HG02938 (cell line): ENCODE measurements around the gene CALHM4.

Experiments used
- ATAC-seq: cut with Tn5 transposase; IDR thresholded peaks from one replicate; pipeline ENCODE4 v1.9.1; 2021; ENCODE audit warnings: mild to moderate bottlenecking, moderate library complexity; ENCODE audit not compliant: unreplicated experiment

The CALHM4 gene

DNA sequence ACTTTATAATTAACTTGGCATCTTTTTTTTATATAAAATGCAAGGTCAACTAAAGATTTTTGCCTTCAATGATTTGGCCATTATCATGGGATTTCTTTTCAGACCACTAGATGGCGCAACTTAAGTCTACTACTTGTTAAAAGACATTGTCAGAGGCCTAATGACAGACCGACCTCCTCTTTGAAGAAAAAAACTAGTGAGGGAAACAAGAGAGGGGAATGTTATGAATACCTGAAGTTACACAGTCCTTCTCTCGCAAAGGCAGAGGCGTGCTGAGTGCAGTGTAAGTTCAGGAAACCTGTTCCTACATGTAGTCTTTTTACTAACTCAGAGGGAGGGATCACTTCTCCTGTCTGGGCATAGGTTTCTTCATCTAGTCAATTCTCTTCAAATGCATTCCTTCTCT, 17.3 kb upstream of the CALHM4 start:
- peak; percentile 55 for ATAC-seq

DNA sequence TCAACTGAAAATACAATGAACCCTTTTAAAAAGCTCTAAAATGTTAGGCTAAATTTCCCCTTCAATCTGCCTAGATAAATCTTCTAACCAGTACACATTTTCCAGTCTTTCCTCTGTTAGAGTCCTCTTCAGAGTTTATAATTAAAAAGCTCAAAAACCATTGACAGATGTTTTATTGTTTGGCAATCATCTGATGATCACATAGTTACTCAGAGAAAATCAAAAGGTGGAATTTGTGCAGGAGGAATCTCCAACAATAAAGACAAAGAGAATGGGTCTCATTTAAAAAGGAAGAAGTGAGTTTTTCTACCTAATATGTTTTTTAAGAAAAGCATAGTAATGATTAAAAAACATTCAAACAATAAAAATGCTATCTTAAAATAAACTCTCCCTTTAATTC, 11.1 kb upstream of the CALHM4 start:
- no peak for ATAC-seq

DNA sequence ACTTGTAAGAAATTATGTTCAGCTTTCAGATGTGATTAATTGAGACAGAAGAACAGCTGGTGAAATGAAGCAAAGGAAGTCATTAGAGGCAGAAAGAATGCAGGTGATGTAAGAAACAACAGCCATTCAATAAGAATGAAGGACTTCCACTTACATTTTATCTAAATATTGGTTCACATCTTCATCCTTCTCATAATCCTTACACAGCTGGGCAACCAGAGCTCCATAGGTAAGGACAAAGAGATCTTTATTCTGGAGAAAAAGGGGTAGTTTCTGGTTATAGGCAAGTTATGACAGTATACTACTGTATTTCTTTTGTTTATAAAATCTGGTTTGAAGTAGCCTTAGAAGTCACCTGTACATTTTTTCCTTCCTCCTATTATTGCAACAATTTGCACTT, 10.4 kb upstream of the CALHM4 start:
- ATAC-seq = no peak

DNA sequence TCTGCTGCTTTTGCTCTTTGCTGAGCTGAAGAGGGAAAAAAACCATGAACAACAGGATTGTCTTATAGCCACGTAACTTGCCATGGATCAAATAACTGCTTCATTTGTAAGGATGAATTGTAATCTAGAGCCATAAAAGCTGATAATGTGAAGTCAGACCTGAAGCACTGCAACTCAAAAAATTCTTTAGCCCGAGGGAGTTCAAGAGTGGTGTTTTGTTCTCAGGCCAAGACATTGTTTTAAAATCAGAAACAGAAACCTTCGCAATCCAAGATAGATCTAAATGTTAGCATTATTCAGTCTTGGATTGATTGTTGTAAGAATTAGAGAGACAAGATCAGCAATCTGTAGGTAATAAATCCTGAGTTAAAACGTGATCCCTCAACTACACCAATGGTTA, 7.9 kb upstream of the CALHM4 start, which contains the start of gene TRAPPC3L:
TSS of gene TRAPPC3L (minus strand) at position 34 of the 400 bp plus-strand sequence. CDS start 170 bp downstream, outside the sequence.
- ATAC-seq = no peak

DNA sequence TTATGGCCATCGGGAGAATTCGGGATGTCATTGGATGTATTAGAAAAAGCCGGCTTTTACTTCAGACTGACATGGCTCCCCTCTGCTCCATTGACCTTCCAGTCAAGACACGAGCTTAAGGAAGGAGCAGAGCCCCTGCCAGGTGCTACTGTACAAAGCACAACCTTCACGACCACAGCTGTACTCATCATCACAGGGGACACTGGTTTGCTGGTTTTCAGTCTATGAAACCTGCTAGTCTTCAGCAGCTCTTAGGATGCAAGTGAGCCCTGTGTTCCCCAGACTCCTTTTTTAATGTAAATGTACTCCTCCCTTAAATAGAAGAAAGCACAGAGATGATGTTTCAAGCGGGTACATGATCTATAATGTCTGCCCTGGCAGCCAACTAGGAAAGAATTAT, 6.2 kb upstream of the CALHM4 start:
- no peak for ATAC-seq

DNA sequence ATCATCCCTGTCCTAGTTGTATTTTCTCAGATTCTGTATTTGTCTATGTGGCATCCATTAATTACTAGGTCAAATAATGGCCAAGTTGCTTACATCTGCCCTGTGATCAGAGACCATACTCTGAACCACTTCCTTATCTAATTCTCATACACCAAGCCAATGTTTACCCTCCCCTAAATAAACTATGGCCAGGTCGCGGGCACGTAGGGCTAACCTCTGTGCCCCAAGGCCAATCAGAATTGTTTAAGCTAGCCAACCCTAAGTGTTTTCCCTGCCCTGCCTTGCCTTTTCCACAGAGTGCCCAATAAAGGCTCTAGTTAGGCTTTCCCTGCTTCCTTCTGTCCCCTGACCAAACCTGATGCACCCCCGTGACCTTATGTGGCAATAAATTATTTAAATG, 2.8 kb upstream of the CALHM4 start:
- ATAC-seq = no peak

DNA sequence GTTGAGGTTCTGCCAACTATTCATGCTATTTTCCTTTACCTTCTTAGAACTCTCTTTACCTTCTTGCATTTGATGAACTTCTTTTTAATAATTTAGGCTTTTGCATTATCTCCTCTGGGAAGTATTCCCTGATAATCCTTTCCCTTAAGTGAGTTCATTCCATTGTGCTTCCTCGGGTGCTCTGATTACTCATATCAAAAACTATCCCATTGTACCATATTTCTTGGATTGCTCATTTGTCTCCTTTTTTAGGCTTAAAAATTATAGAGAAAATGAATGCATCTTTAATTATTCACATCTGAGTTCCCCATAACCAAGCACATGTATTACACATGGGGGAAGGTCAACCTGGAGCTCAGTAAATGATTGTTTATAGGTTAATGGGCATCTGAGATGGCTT, 2.5 kb downstream of the CALHM4 start:
- no peak for ATAC-seq

DNA sequence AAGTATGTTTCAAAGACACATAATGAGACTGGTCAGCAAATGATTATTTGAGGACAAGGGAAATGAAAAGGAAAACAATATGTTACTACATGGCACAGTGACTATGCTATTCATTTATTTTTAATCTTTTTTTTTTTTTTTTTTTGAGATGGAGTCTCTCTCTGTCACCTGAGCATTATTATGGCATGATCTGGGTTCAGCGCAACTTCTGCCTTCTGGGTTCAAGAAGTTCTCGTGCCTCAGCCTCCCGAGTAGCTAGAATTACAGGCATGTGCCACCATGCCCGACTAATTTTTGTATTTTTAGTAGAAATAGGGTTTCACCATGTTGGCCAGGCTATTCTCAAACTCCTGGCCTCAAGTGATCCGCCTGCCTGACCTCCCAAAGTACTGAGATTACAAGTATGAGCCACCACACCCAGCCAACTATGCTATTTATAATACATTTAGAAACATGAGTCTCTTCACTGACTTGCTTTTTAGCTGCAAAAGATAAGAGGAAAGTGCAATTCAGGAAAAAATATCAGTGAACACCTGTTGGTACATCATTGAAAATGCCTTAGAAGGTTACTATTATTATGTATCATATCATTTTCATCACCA, 3.4 kb downstream of the CALHM4 start:
- ATAC-seq = no peak

DNA sequence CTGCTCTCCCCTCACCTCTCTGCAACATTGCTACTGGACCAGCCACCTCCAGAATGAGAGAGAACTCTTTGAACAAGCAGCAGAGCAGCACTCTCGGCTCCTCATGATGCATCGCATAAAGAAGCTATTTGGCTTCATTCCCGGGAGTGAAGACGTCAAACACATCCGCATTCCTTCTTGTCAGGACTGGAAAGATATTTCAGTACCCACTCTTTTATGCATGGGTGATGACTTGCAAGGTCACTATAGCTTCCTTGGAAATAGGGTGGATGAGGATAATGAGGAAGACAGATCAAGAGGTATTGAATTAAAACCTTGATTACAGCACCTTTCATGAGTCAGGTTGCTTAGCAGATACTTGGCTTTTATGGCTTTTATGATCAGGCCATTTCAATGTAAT, 4.3 kb downstream of the CALHM4 start:
- ATAC-seq = no peak

DNA sequence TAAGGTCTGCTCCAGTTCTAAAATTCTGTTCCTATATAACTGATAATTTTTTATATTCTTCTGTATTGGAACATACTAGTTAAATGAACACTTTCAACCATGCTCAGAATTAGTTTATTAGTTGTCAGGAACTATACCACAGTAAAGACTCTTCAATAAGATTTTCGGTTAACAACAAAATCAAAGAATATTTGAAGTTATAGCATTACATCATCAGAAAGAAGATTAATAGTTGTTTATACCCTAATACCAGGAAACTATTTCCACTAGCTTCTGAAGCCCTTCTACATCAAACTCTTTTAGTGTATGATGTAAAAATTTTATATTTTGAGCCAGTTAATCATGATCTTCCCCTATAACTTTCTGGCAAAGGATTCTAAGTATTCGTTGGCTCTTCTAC, 6.6 kb downstream of the CALHM4 start:
- no peak for ATAC-seq

DNA sequence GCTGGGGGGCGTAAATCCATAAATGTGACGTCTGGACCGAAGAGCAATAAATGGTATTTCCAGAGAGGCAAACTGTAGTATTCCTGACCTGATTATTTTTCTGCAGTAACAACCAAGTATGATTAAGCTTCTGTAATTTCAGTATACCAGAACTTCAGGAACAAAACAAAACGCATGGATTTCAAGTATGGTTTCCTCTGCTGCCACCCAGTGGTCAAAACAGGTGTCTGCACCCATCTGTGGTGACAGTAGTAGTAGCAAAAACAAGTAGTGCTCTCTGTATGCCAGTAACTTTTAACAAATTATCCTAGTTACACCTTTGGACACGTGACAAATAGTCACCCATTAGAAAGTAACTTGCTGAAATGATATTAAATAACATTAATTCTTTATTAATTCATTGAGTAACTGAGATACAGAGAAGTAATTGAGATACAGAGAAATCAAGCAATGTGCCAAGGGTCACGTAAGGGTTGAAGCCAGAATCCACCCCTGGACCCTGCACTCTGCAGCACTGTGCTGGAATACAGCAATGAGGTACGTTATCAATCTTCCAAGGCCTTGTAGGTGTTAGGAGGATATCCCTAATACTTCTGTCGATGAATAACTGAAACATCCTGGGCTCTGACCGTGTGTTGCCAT, 7.9 kb downstream of the CALHM4 start:
- ATAC-seq = peak; percentile 69

DNA sequence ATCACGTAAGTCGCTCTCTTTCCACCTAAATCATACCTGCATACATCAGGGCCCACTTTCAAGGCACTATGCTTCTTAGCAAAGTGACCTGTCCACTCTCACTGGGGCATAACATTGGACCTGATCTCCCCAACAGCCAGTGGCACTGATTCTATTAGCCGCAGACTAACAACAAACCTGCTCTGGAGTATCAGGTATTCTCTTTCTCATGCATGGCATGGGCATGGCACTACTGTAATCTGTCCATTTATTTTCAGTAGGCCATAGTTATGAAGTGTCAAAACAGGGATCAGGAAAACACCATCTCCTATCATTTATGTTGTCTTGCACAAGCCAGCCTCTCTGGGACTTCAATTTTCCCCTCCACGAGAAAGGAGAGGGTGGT, 8.5 kb downstream of the CALHM4 start:
- no peak for ATAC-seq

DNA sequence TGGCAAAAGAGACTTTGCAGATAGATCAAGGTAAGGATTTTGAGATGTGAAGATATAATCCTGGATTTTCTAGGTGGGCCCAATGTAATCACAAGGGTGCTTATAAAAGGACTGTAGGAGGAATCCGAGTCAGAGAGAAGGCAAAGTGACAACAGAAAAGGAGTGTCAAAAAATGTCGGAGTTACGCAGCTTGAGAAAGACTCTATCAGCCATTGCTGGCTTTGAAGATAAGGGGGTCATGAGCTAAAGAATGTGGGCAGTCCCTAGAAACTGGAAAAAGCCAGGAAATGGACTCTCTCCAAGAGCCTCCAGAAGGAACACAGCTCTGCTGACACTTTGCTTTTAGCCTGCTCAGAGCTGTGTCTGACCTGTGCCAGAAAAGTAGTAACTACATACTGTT, 9.1 kb downstream of the CALHM4 start:
- ATAC-seq = no peak

DNA sequence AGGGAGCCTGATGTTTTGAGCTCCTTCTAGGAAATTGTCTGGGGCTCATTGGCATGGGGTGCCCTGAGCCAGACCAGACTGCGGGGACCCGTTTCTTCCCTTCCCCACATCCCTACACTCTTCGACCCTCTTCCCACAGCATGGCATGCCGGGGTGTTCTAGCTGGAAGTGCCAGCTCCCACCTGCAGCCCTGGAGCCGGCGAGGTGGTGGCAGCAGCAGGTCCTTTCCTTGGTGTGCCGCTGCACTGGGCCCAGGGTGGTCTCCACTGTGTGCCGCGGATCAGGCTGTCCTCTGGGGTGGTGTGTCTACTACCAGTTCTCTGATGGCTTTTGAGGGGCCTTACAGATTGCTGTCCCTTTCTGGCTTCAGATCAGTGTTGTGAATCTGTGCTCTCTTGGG, 10.3 kb downstream of the CALHM4 start:
- no peak for ATAC-seq

DNA sequence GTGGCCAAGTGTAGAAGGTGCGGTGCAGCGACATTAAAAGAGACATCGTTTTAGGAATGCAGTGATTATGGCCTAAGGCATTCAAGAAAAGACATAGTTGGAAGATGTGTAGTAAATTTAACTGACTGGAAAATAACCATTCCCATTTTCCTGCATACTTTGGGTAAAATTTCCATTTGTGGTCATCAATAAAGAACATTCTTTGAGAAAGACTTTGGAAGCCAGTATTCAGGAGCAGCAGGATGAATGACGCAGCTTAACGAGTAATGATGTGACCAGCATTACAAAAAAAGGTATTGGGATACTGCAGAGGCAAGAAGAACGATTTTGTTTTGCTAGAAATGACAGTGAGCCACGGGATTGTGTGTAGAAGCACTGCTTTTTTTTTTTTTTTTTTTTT, 10.8 kb downstream of the CALHM4 start:
- no peak for ATAC-seq

DNA sequence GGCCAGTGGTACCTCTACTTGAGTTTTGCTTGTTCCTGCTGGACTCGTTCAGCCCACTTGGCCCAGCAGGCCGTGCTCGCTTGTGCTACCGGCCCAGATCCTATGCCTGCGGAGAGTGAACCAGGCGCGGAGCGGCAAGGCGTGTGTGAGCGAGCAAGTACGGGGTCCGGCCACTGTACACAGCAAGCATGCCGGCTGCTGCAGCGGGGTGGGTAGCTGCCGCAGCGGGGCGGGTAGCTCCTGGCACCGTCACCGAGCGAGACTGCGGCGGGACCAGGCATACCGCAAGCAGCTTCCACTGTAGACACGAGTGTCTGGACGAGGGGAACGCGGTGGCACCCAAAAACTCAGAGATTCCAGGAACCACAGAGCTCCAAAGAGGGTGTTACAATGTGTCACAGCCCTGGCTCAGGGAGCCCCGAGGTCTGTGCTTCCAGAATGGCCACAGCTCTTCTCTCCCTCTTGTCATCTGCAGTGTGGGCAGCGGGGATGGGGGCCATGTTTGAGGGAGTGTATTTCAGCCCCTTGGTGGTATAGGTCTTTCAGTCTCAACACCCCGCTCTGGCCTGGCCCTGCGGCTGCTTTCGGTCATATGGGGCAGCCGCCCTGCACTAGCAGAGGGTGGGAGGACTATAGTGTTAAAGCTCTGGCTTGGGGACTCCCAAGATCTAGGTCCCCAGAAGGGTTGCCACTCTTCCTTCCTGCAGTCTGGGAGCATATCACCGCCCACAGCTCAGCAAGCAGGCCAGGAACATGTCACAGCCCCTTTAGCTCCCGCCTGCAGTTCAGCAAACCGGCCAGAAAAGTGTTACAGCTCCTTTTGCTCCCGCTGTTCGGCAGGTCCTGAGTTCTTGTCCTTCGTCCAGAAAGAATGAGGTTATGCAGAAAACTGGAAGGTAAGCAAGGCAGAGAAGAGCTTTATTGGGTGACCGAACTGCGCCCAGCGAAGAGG, 11.6 kb downstream of the CALHM4 start:
- no peak for ATAC-seq

DNA sequence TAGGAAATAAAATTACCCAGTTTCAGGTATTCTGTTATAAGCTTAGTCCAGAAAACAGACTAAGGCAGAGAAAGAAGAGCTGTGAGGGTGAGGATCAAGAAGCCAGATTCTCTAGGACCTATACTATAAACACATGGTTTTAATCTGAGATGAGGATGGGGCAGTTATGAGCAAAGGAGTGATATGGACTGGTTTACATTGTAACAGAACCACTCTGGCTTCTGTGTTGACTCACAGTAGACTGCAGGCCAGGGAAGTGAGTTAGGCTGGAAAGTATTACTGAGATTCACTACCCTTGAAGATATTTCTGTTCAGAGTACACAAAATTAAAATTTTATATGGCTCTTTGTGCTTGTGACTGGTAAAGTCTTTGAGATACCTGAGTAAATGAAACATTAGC, 14.6 kb downstream of the CALHM4 start:
- ATAC-seq = no peak

DNA sequence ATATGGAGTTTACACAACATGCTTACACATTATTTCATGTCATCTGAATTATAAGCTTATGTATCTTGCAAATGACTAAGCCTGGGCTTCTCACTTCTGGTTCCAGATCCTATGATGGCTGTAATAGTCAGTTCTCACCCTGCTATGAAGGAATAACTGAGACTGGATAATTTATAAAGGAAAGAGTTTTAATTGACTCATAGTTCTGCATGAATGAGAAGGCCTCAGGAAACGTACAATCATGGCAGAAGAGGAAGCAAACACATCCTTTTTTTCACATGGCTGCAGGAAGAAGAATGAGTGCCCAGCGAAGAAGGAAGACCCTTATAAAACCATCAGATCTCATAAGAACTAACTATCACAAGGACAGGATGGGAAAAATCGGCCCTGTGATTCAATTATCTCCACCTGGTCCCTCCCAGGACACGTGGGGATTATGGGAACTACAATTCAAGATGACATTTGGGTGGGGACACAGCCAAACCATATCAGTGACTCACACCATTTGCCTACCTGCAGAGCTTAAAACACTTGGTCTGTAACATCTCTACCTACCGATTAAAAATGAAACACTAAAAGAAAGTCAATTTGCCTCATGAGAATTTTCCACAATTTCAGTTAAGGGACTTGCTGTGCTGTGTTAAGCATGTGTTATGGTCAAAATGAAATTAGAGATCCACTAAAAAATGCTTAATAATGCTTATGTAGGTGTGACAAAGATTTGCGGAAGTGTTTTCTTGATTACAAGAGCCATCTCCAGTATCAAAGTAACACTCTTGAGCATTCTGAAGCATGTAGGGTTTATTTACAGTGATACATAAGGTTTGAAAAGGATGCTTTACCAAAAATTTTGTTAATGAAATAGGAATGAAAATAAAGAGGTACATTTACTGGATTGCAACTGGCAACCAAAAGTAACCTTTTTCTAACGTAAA, 15.5 kb downstream of the CALHM4 start:
- ATAC-seq = no peak

DNA sequence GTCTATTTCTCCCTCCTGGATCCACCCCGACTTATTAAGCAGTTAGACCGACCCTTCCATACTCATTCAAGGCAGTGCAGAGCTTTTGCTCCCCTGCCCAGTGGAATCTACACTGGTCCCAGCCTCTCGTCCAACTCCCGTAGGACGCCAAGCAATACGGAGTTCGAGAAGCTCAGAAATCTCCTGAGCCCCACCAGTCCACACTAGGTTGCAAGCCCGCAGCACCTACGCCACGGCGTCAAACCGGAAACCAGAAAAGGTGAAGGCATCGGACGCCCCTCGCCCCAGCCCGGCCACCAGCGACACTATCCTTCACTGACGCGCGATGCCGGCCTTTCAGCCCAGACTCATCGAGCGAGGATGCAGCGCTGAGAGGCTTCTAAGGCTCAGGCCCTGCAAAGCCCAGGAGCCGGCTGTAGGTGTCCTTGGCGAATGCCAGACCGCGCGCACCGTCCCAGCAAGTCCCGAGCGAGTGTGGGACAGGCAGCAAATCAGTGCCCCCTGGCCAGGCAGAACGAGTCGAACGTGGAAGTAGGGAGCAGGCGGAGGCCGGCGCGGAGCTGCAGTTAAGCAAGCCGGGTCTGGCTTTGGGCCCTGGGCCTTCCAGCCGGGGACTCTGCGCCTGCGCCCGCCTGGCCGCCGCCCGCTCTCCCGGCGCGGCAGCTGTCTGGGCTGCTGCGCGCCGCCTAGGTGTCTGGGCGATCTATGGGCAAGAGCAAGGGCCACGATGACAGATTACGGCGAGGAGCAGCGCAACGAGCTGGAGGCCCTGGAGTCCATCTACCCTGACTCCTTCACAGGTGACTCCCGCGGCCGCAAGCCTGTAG, 17.5 kb downstream of the CALHM4 start, which contains the start of gene RWDD1:
TSS of gene RWDD1 (plus strand) at position 649 of the 827 bp plus-strand sequence. CDS start at position 728, 79 bp downstream.
- peak; percentile 94 for ATAC-seq

DNA sequence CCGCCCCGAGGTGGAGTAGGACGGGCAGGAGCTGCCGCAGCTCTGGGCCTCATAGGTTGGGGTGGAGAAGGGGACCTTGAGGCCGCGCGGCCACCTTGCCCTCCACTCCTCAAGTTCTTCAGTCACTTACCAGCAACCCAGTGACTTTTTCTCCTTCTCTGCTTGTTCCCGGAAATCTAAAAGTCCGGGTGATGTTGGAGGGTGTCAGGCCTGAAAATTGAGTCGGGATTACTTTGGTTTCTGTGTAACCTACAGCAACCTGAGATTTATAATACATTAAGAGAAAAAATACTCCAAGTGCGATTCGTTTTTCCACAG, 18.1 kb downstream of the CALHM4 start:
- no peak for ATAC-seq
